Measurements from ENCODE around the gene FCHO1.
A peak's percentile ranks its signal among the peaks of the same experiment; 100 is the strongest.

GRCh38 chr19:17703824-17704463, 47.3 kb upstream of the FCHO1 start:
- TF ChIP-seq CTCF (IDR thresholded peaks at IDR 0.05) (peak; percentile 80 to 89 (median 84)), POLR2AphosphoS5 (IDR thresholded peaks at IDR 0.05) (no peak), EP300 (IDR thresholded peaks at IDR 0.05; ENCODE audit: low read depth) (no peak), POLR2A (IDR thresholded peaks at IDR 0.05) (no peak)

All from transverse colon (tissue), 4 donors.